ENCODE measurements around the gene TBCE.
"Not testable (repeated sequence)": the region's sequence is repeated elsewhere in the genome, so short reads cannot be mapped to it uniquely, and the experiment has no call there.

- not testable (repeated sequence) for TF ChIP-seq EZH2 (optimal IDR thresholded peaks at IDR 0.05; ENCODE audit: low read depth, low read length); CTCF (IDR thresholded peaks at IDR 0.05; ENCODE audit: low read length)
Observed at GRCh38 chr1:235457856-235458255, 90.6 kb downstream of the TBCE start.
